GM23338 (cell line): Measurements from ENCODE around the gene PDE3A. TPM values are rescaled to one million over a fixed set of nuclear protein-coding genes. Genes with fewer than 3 reads are reported as not detected.
"Not testable (repeated sequence)": the region's sequence is repeated elsewhere in the genome, so short reads cannot be mapped to it uniquely, and the experiment has no call there.

Experiments
- ATAC-seq: fragments of 200-7000 bp; cut with Tn5 transposase; 3 replicates; pipeline ENCODE4 v1.9.1; 2020
- DNase-seq: peaks from one replicate; pipeline ENCODE4 v3.0.0-alpha.2; 2015; ENCODE audit warnings: low spot score
- H2AFZ ChIP-seq: fragments of 200-600 bp; sonication (generic); 2 replicates; pipeline ENCODE4 v1.8.0; 2016; ENCODE audit warnings: antibody characterized with exemption, mild to moderate bottlenecking, moderate library complexity
- H3F3A ChIP-seq: fragments of 200-600 bp; sonication (generic); replicated peaks from 2 replicates; pipeline ENCODE4 v1.8.0; 2017; ENCODE audit warnings: antibody characterized with exemption, mixed run types, low read depth
- H3K27ac ChIP-seq: fragments of 200-600 bp; sonication (generic); 2 replicates; pipeline ENCODE4 v1.6.1; 2016; ENCODE audit warnings: low read depth
- H3K27me3 ChIP-seq: fragments of 200-600 bp; sonication (generic); 2 replicates; pipeline ENCODE4 v1.8.0; 2016; ENCODE audit warnings: mild to moderate bottlenecking, mixed run types, moderate library complexity; ENCODE audit not compliant: insufficient read depth
- H3K36me3 ChIP-seq: fragments of 200-600 bp; sonication (generic); 2 replicates; pipeline ENCODE4 v1.8.0; 2016; ENCODE audit warnings: mild to moderate bottlenecking; ENCODE audit not compliant: insufficient read depth
- H3K4me1 ChIP-seq: fragments of 200-600 bp; sonication (generic); 2 replicates; pipeline ENCODE4 v1.8.0; 2016; ENCODE audit warnings: mild to moderate bottlenecking, moderate library complexity; ENCODE audit not compliant: insufficient read depth
- H3K4me2 ChIP-seq: fragments of 200-600 bp; sonication (generic); 2 replicates; pipeline ENCODE4 v1.7.1; 2017; ENCODE audit warnings: mixed run types
- H3K4me3 ChIP-seq: fragments of 200-600 bp; sonication (generic); 2 replicates; pipeline ENCODE4 v1.6.1; 2016; ENCODE audit warnings: mixed run types
- H3K79me2 ChIP-seq: fragments of 200-600 bp; sonication (generic); replicated peaks from 2 replicates; pipeline ENCODE4 v1.8.0; 2017; ENCODE audit warnings: mild to moderate bottlenecking; ENCODE audit not compliant: insufficient read depth
- H3K9me2 ChIP-seq: fragments of 200-600 bp; sonication (generic); 2 replicates; pipeline ENCODE4 v1.8.0; 2017; ENCODE audit not compliant: insufficient read depth
- H4K20me1 ChIP-seq: fragments of 200-600 bp; sonication (generic); replicated peaks from 2 replicates; pipeline ENCODE4 v1.8.0; 2017; ENCODE audit warnings: mild to moderate bottlenecking; ENCODE audit not compliant: insufficient read depth
- H3K27ac Mint-ChIP-seq: 2 replicates; pipeline ENCODE4 v1.8.0; 2020; ENCODE audit warnings: inconsistent platforms, mild to moderate bottlenecking, moderate library complexity, mixed read lengths
- H3K27me3 Mint-ChIP-seq: 3 replicates; pipeline ENCODE4 v1.8.0; 2022; ENCODE audit warnings: low read depth, mild to moderate bottlenecking, moderate library complexity, mixed read lengths, inconsistent platforms; ENCODE audit not compliant: insufficient read depth, poor library complexity
- H3K36me3 Mint-ChIP-seq: 3 replicates; pipeline ENCODE4 v1.8.0; 2021; ENCODE audit warnings: low read depth, mild to moderate bottlenecking, inconsistent platforms, moderate library complexity, mixed read lengths
- H3K4me1 Mint-ChIP-seq: 3 replicates; pipeline ENCODE4 v1.8.0; 2020; ENCODE audit warnings: mild to moderate bottlenecking, inconsistent platforms, mixed read lengths
- H3K4me3 Mint-ChIP-seq: 3 replicates; pipeline ENCODE4 v1.8.0; 2021; ENCODE audit warnings: moderate library complexity, mild to moderate bottlenecking, inconsistent platforms, mixed read lengths
- H3K9me3 Mint-ChIP-seq: 3 replicates; pipeline ENCODE4 v1.8.0; 2020; ENCODE audit warnings: moderate library complexity, mild to moderate bottlenecking, inconsistent platforms, mixed read lengths
- CREB1 ChIP-seq: fragments of 250-450 bp; sonication (Bioruptor Pico); IDR thresholded peaks from 2 replicates; pipeline ENCODE4 v1.5.0; 2020; ENCODE audit warnings: low read depth, mild to moderate bottlenecking, moderate library complexity
- JUNB ChIP-seq: IDR thresholded peaks from one replicate; pipeline ENCODE4 v1.6.1; 2016; ENCODE audit warnings: antibody characterized with exemption; ENCODE audit not compliant: unreplicated experiment
- NANOG ChIP-seq: IDR thresholded peaks from 2 replicates; pipeline ENCODE4 v1.6.1; 2016; ENCODE audit warnings: antibody characterized with exemption, borderline replicate concordance
- STAT1 ChIP-seq: IDR thresholded peaks from one replicate; pipeline ENCODE4 v1.6.1; 2016; ENCODE audit warnings: antibody characterized with exemption; ENCODE audit not compliant: unreplicated experiment
- ZNF114 ChIP-seq: fragments of 250-450 bp; sonication (Bioruptor Pico); IDR thresholded peaks from 2 replicates; pipeline ENCODE4 v1.5.0; 2020; ENCODE audit warnings: mild to moderate bottlenecking, moderate library complexity
- ZNF331 ChIP-seq: fragments of 250-450 bp; sonication (Bioruptor Pico); IDR thresholded peaks from 2 replicates; pipeline ENCODE4 v1.5.0; 2020; ENCODE audit warnings: low read depth, mild to moderate bottlenecking, moderate library complexity
- polyA plus RNA-seq: library from polyadenylated mRNA; unstranded; fragments of >200 nt; fragmentation: Nextera tagmentation; extraction: Ambion mirVana; gene quantifications from 2 replicates; pipeline ENCODE4 v1.2.1, GENCODE V29; 2016
- total RNA-seq: library from RNA; depleted of rRNA; stranded (reverse); fragments of >200 nt; shearing (Covaris generic); gene quantifications from 2 replicates; pipeline ENCODE4 v1.2.3, GENCODE V29; 2014
- TF ChIP-seq, protein P1 (sequence below), 2 experiments: fragments of 200-600 bp in 1 of 2; sonication (generic) in 1 of 2; conservative IDR thresholded peaks; 2 replicates each; pipeline versions ENCODE4 v1.5.1 to v1.6.1; 2016 to 2017; ENCODE audit warnings: antibody characterized with exemption in 2 of 2, low read depth in 2 of 2, mild to moderate bottlenecking in 2 of 2, moderate library complexity in 1 of 2
- TF ChIP-seq, protein P2 (sequence below): IDR thresholded peaks from 2 replicates; pipeline ENCODE4 v1.6.1; 2016; ENCODE audit warnings: antibody characterized with exemption
- TF ChIP-seq, protein P3 (sequence below): IDR thresholded peaks from one replicate; pipeline ENCODE4 v1.6.1; 2018; ENCODE audit warnings: antibody characterized with exemption; ENCODE audit not compliant: unreplicated experiment

Gene PDE3A
- total and polyA plus RNA-seq, 2 experiments from 2014 or later: 2.7 to 9.2 TPM

DNA sequence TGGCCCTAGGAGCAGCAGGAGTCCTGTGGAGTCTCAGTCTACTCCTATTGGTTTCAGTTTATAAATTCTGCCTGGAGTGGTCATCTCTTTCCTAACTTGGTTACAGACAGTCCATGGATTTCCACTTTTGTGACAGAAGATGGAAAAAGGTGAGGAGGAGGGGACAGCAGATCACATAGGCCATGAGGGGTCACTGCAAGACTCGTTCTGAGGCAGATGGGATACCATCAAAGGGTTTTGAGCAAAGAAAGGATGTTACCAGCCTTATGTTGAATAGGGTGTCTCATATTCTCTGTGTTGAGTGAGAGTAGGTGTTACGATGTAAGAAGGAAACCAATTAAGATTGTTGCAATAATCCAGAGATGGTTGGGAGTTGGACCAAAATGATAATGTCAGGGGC is 15.3 kb downstream of the PDE3A start:
- H3K36me3 ChIP-seq: no peaks in the 10 kb centered on the region
- H3K27ac Mint-ChIP-seq: no peak overlapping the region
- DNase-seq: peak; percentile 40
- no peak overlapping the region for H3K4me3 Mint-ChIP-seq
- H3K36me3 Mint-ChIP-seq: peaks cover 14% of the 10 kb centered on the region; the same call in 2 of the 3 replicates
- H3K4me3 ChIP-seq: no peak overlapping the region
- no peaks in the 10 kb centered on the region for H3F3A ChIP-seq
- no peaks in the 10 kb centered on the region for H3K9me2 ChIP-seq
- no peak overlapping the region; the same call in 1 of the 2 replicates for H3K27ac ChIP-seq
- peaks cover 4% of the 10 kb centered on the region for H3K27me3 Mint-ChIP-seq
- TF ChIP-seq NANOG: no peak
- TF ChIP-seq, protein P1, sequence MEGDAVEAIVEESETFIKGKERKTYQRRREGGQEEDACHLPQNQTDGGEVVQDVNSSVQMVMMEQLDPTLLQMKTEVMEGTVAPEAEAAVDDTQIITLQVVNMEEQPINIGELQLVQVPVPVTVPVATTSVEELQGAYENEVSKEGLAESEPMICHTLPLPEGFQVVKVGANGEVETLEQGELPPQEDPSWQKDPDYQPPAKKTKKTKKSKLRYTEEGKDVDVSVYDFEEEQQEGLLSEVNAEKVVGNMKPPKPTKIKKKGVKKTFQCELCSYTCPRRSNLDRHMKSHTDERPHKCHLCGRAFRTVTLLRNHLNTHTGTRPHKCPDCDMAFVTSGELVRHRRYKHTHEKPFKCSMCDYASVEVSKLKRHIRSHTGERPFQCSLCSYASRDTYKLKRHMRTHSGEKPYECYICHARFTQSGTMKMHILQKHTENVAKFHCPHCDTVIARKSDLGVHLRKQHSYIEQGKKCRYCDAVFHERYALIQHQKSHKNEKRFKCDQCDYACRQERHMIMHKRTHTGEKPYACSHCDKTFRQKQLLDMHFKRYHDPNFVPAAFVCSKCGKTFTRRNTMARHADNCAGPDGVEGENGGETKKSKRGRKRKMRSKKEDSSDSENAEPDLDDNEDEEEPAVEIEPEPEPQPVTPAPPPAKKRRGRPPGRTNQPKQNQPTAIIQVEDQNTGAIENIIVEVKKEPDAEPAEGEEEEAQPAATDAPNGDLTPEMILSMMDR (conservative IDR thresholded peaks at IDR 0.05; ENCODE audit: low read depth in 2 of 2): peak; percentile 59 to 76
- H3K4me2 ChIP-seq: no peak overlapping the region
- no peaks in the 10 kb centered on the region; the same call in 1 of the 2 replicates for H3K4me1 ChIP-seq
- peaks cover 10% of the 10 kb centered on the region; the same call in 2 of the 3 replicates for H3K4me1 Mint-ChIP-seq
- no peaks in the 10 kb centered on the region for H3K27me3 ChIP-seq
- H4K20me1 ChIP-seq: no peaks in the 10 kb centered on the region
- peaks cover 19% of the 10 kb centered on the region; the same call in 2 of the 3 replicates for H3K9me3 Mint-ChIP-seq
- no peak overlapping the region for H2AFZ ChIP-seq
- ATAC-seq: peak; percentile 66
- no peaks in the 10 kb centered on the region for H3K79me2 ChIP-seq

DNA sequence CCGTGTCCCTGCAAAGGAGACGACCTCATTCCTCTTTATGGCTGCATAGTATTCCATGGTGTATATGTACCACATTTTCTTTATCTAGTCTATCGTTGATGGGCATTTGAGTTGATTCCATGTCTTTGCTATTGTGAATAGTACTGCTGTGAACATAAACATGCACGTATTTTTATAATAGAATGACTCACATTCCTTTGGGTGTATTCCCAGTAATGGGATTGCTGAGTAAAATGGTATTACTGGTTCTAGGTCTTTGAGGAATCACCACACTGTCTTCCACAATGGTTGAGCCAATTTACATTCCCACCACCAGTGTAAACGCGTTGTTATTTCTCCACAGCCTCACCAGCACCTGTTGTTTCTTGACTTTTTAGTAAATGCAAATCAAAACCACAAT is 16.5 kb downstream of the PDE3A start:
- not testable (repeated sequence) for DNase-seq, H3K79me2 ChIP-seq, H3K27ac ChIP-seq, H3K4me1 ChIP-seq, H3K9me2 ChIP-seq, ATAC-seq, H3K4me2 ChIP-seq, H3K4me3 ChIP-seq, H3K27me3 Mint-ChIP-seq, H3K27ac Mint-ChIP-seq, H2AFZ ChIP-seq, H3K4me3 Mint-ChIP-seq, H3K27me3 ChIP-seq, H3F3A ChIP-seq, H3K36me3 ChIP-seq, H4K20me1 ChIP-seq
- peaks cover 19% of the 10 kb centered on the region; the same call in 2 of the 3 replicates for H3K9me3 Mint-ChIP-seq
- peaks cover 14% of the 10 kb centered on the region; the same call in 2 of the 3 replicates for H3K36me3 Mint-ChIP-seq
- peaks cover 11% of the 10 kb centered on the region; the same call in 2 of the 3 replicates for H3K4me1 Mint-ChIP-seq

DNA sequence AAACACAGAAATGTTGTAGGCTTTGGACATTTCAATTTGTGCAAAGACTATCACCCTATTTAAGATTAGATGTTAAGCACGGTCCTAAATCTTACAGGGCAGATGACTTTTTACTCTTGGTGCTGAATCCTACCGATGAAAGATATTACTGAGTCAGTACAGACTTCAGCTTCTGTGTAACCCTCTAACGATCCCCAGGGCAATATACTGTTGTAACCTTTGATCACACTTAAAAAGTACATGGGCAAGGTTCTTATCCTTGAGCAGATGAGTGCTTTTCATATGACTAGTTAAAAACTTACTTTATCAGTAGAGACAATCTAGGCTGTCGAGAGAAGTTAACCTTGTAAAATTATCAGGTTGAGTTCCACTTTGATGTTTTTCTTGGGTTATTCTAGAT is 22.5 kb downstream of the PDE3A start:
- Histone ChIP-seq H4K20me1 (no peaks in the 10 kb centered on the region), H3K79me2 (no peaks in the 10 kb centered on the region), H3K4me2 (no peak overlapping the region), H3K36me3 (no peaks in the 10 kb centered on the region), H3K4me1 (peaks cover under 1% of the 10 kb centered on the region; the same call in 1 of the 2 replicates), H2AFZ (no peak overlapping the region), H3K27ac (0 out of 2 replicates have a peak overlapping the region, but pooled peaks have one; percentile 24), H3K4me3 (no peak overlapping the region), H3K27me3 (no peaks in the 10 kb centered on the region), H3K9me2 (no peaks in the 10 kb centered on the region), H3F3A (no peaks in the 10 kb centered on the region)
- Mint-ChIP-seq H3K36me3 (peaks cover 10% of the 10 kb centered on the region; the same call in 2 of the 3 replicates), H3K4me1 (peaks cover 9% of the 10 kb centered on the region; the same call in 2 of the 3 replicates), H3K27ac (peak overlapping the region; percentile 8; the same call in 1 of the 2 replicates), H3K9me3 (peaks cover 12% of the 10 kb centered on the region; the same call in 2 of the 3 replicates), H3K4me3 (no peak overlapping the region), H3K27me3 (peaks cover 3% of the 10 kb centered on the region)
- ATAC-seq (no peak), DNase-seq (no peak)
- TF ChIP-seq, protein P1 (conservative IDR thresholded peaks at IDR 0.05; ENCODE audit: low read depth in 2 of 2): no peak
- TF ChIP-seq, protein P2, sequence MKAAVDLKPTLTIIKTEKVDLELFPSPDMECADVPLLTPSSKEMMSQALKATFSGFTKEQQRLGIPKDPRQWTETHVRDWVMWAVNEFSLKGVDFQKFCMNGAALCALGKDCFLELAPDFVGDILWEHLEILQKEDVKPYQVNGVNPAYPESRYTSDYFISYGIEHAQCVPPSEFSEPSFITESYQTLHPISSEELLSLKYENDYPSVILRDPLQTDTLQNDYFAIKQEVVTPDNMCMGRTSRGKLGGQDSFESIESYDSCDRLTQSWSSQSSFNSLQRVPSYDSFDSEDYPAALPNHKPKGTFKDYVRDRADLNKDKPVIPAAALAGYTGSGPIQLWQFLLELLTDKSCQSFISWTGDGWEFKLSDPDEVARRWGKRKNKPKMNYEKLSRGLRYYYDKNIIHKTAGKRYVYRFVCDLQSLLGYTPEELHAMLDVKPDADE: no peak
- TF ChIP-seq STAT1 (no peak), ZNF331 (CRISPR knock-in tag) (no peak), ZNF114 (CRISPR knock-in tag) (no peak), JUNB (no peak), CREB1 (CRISPR knock-in tag) (no peak)
- TF ChIP-seq, protein P3, sequence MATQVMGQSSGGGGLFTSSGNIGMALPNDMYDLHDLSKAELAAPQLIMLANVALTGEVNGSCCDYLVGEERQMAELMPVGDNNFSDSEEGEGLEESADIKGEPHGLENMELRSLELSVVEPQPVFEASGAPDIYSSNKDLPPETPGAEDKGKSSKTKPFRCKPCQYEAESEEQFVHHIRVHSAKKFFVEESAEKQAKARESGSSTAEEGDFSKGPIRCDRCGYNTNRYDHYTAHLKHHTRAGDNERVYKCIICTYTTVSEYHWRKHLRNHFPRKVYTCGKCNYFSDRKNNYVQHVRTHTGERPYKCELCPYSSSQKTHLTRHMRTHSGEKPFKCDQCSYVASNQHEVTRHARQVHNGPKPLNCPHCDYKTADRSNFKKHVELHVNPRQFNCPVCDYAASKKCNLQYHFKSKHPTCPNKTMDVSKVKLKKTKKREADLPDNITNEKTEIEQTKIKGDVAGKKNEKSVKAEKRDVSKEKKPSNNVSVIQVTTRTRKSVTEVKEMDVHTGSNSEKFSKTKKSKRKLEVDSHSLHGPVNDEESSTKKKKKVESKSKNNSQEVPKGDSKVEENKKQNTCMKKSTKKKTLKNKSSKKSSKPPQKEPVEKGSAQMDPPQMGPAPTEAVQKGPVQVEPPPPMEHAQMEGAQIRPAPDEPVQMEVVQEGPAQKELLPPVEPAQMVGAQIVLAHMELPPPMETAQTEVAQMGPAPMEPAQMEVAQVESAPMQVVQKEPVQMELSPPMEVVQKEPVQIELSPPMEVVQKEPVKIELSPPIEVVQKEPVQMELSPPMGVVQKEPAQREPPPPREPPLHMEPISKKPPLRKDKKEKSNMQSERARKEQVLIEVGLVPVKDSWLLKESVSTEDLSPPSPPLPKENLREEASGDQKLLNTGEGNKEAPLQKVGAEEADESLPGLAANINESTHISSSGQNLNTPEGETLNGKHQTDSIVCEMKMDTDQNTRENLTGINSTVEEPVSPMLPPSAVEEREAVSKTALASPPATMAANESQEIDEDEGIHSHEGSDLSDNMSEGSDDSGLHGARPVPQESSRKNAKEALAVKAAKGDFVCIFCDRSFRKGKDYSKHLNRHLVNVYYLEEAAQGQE: no peak
